GM13976 (cell line): ENCODE results near the gene UGGT2.
A peak's percentile ranks its signal among the peaks of the same experiment; 100 is the strongest.
"Not testable (repeated sequence)": the region's sequence is repeated elsewhere in the genome, so short reads cannot be mapped to it uniquely, and the experiment has no call there.

ENCODE experiments used
- DNase-seq: peaks from one replicate; pipeline ENCODE4 v3.0.0; 2012; ENCODE audit warnings: low spot score
- in situ Hi-C: fragments of 300-500 bp; cut with MboI; formaldehyde crosslinking; loops from one replicate; pipeline ENCODE4 v1.12.0; 2022; ENCODE audit warnings: low sequenced_read_pairs, mixed read lengths, inconsistent platforms; ENCODE audit not compliant: unreplicated experiment
- TF ChIP-seq, protein P1 (sequence below): IDR thresholded peaks from 2 replicates; pipeline ENCODE4 v1.5.1; 2012; ENCODE audit warnings: borderline replicate concordance, mild to moderate bottlenecking; ENCODE audit not compliant: insufficient read depth; ENCODE audit errors: extremely low read depth, missing control alignments, control extremely low read depth

Gene UGGT2

DNA sequence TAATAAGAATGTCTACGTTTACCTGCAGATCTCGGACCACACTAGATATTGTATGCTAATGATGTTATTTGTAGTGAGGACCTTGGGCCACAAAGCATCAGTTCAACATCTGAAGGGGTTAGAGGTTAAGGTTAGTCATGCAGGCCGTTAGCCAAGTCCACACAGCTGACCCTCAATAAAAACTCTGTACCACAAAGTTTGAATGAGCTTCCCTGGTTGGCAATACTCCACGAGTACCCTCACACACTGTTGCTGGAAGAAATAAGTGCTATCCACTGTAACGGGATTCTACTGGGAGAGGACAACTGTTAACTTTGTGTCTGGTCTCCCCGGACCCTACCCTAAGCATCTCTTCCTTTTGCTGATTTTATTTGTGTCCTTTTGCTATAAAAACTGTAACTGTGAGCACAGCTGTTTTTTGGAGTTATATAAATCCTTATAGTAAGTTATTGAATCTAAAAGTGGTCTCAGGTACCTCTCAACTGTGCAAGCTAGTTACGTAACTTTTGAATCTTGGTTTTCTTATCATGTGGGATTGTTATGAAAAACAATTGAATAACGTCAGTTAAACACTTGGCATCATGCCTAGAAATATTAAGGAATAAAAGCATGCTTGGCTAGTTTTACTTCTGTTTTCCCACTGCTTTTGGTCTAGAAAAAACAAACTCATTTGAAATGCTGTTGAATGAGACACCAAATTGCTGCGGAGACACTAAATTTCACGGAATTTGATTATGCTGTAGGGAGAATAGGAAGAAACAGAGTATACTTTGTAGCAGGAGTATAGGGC, 194.7 kb downstream of the UGGT2 start:
- in situ Hi-C loops: no loop called here
- TF ChIP-seq, protein P1, sequence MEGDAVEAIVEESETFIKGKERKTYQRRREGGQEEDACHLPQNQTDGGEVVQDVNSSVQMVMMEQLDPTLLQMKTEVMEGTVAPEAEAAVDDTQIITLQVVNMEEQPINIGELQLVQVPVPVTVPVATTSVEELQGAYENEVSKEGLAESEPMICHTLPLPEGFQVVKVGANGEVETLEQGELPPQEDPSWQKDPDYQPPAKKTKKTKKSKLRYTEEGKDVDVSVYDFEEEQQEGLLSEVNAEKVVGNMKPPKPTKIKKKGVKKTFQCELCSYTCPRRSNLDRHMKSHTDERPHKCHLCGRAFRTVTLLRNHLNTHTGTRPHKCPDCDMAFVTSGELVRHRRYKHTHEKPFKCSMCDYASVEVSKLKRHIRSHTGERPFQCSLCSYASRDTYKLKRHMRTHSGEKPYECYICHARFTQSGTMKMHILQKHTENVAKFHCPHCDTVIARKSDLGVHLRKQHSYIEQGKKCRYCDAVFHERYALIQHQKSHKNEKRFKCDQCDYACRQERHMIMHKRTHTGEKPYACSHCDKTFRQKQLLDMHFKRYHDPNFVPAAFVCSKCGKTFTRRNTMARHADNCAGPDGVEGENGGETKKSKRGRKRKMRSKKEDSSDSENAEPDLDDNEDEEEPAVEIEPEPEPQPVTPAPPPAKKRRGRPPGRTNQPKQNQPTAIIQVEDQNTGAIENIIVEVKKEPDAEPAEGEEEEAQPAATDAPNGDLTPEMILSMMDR: no peak
- DNase-seq: no peak

DNA sequence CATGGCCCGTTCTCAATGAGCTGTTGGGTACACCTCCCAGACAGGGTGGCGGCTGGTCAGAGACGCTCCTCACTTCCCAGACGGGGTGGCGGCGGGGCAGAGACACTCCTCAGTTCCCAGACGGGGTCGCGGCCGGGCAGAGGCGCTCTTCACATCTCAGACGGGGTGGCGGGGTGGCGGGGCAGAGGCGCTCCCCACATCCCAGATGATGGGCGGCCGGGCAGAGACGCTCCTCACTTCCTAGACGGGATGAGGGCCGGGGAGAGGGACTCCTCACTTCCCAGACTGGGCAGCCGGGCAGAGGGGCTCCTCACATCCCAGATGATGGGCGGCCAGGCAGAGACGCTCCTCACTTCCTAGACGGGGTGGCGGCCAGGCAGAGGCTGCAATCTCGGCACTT, 207.5 kb downstream of the UGGT2 start:
- not testable (repeated sequence) for DNase-seq
- in situ Hi-C loops: loop anchor here (25.0 kb wide), 1 partner anchor 308 kb away; no protein-coding TSS in a partner anchor

DNA sequence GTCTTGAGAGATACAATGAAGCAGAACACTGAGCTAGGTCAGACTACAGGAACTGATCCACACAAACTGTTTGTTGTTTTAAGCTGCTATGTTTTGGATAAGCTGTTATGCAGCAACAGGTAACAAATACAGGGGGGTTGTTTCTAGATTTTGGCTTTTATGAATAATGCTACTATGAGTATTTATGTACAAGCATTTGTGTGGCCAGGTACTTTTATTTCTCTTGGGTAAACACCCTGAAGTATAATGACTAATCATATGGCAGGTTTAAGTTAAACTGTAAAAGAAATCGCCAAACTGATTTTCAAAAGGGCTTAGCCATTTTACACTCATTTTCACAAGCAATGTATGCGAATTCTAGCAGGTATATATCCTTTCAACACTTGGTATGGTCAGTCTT, 210.3 kb downstream of the UGGT2 start:
- no peak for DNase-seq
- in situ Hi-C loops: loop anchor here (25.0 kb wide), 1 partner anchor 306 kb away; no protein-coding TSS in a partner anchor

DNA sequence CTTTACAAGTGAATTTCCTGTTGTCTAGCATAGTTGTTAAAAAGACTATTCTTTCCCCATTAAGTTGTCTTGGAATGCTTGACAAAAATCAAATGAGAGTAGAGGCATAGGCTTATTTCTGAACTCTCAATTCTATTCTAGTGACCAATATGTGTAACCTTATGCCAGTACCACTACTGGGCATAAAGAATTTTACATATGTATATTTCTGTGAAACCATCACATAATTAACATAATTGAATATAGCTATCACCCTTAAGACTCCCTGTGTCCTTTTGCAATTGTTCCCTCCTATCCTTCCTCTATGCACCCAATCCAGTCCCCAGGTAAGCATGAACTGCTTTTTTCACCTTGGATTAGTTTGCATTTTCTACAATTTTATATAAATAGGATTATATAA, 211.3 kb downstream of the UGGT2 start:
- TF ChIP-seq, protein P1: no peak
- no peak for DNase-seq
- in situ Hi-C loops: loop anchor here (25.0 kb wide), 1 partner anchor 305 kb away; no protein-coding TSS in a partner anchor

More for the DNA sequence above, 210.3 kb downstream of the UGGT2 start:
- TF ChIP-seq, protein P1: no peak

DNA sequence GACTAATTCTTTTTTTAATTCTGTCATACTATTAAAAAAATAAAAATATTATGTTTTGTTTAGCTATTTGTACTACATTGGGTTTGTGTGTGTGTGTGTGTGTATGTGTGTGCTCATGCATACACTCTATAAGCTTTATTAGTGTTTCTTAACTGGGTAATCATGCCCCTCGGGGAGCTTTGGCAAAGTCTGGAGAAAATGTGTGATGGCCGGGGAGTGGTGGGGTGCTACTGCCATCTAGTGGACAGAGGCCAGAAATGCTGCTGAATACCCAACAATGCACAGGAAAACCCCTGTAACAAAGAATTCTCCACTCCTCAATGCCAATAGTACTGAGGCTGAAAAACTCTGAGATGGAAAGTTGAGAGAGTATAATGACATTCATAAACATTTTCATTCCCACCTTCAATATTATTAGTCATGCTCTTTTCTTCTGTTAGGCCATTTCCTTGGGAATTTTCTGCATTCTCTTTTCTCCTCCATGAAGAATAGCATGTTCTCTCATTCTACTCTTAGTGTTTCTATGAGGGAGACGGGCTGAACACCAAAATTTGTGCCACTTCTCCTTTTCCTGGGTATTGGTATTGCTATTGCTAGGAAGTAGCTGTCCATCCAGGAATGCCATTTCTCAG, 219.0 kb downstream of the UGGT2 start:
- peak; percentile 49 for DNase-seq
- TF ChIP-seq, protein P1: peak; percentile 89
- in situ Hi-C loops: loop anchor here (10.0 to 25.0 kb wide), 2 partner anchors 219 to 297 kb away; no protein-coding TSS in a partner anchor

DNA sequence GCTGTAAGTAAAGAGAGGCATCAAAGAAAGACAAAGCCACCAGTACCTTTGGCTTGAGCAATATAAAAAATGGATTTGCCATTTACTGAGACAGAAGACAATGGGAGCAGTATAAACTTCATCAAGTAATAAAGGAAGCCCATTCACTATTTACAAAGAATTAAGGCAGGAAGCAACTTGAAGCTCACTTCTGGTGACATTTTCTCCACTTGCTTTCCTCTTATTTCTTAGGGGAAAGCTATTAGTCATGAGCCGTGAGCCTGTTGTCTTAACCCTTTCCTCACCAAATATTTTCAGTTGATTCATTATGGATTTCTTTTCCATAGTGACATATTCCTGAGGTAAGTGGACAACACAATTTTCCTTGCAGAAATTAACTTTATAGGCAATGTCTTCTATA, 219.5 kb downstream of the UGGT2 start:
- DNase-seq: no peak
- in situ Hi-C loops: loop anchor here (10.0 to 25.0 kb wide), 2 partner anchors 219 to 296 kb away; no protein-coding TSS in a partner anchor
- TF ChIP-seq, protein P1: no peak

DNA sequence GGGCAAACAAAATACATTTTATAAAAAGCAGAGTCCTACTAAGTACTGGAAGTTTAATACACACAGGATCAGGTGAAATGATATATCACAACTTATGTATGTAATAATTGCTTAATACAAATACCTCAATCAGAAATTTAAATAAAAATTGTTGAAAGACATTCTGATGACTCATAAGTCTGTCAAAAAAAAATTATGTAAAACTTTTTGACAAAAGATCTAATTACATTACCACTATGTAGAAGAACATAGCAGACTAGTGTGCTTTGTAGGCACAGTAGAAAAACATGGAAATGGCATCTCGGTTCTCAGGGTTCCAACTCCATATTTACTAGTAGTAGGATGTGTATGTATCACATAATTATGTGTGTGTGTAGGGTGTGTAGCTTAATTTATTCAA, 220.1 kb downstream of the UGGT2 start:
- in situ Hi-C loops: loop anchor here (10.0 to 25.0 kb wide), 2 partner anchors 218 to 296 kb away; no protein-coding TSS in a partner anchor
- no peak for DNase-seq
- TF ChIP-seq, protein P1: no peak
